ENCODE data around the gene GRAMD4.

Gene GRAMD4

DNA sequence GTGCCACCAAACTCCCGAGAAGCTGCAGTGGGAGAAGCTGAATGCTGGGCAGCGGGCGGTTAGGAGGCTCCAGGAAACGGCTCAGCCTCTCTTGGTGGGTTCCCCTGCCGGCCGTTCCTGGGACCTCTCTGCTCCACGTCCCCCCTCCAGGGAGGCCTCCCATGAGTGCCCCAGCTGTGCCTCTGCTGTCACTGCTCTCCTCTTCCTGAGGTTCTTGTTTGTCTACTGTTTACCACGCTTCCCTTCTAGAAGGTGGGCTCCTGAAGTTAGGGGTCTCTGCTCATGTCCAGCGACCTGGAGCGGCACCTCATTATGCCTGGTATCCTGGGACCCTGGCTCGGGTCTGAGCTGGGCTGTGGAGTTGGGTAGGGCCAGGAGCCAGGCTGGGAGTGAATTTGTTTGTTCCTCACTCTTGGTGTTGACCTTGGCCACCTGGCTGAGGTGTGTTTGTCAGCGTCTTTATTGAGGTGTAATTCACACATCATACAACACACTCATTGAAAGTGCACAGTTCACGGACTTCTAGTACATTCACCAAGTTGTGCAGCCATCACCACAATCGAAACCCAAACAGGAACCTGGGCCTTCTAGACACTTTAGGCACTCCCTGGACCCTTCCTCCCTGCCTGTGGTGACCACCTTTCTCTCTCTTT, 37.8 kb upstream of the GRAMD4 start:
- DNase-seq (ENCODE audit: low spot score): no peak

DNA sequence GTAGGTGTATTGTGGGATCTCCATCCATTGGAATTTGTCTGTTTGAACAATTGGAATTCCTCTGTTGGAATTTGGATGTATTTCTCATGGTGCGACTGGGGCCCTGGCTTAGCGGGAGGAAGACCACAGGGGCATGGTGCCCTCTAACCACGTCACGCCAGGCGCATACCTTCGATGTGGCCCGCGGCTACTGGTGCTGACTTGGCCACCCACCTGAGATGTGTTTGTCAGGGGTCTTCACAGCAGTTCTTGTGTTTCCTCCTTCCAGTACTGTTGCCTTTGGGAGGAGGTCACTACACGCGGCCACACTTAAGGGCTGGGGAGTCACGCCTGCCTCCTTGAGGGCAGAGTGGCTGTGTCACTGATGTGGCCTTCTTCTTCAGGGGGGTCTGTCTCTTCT, 36.6 kb upstream of the GRAMD4 start:
- DNase-seq (ENCODE audit: low spot score): no peak

DNA sequence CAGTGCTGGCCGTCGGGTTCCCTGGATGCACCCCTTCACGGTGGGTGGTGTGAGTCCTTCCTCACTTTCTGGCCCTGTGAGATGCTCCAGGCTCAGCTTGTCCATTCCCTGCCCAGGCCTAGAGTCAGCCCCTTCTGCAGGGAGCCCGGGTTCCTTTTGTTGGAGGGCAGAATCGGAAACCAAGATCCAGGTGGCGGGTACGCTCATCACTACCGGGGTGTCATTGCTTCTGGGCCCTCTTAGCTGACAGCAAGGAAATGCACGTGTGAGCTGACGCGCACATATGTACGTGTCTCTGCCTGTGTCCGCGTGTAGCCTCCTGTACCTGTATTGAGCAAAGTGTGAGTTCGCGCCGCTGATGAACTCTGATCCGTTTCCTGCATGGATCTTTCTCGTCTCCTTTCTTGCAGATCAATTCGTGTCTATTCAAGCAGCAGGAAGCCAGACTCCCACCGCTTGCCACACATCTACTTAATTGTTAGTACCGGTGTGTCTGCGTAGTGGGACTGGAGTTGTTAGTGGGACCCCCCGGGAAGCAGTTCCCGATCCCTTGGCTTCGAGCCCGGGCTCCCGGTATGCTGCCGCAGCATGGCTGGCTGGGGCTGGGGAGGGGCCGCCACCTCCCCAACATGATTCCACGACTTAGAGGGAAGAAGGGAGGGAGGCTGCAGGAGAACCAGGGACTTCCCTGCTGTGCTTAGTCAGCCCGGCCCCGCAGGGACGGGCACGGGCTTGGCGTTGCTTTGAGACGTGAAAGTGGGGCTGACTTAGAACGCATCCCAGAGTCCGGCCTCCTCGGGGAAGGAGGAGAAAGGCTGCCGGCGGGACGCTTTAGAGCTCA, 35.9 kb upstream of the GRAMD4 start:
- no peak for DNase-seq (ENCODE audit: low spot score)

DNA sequence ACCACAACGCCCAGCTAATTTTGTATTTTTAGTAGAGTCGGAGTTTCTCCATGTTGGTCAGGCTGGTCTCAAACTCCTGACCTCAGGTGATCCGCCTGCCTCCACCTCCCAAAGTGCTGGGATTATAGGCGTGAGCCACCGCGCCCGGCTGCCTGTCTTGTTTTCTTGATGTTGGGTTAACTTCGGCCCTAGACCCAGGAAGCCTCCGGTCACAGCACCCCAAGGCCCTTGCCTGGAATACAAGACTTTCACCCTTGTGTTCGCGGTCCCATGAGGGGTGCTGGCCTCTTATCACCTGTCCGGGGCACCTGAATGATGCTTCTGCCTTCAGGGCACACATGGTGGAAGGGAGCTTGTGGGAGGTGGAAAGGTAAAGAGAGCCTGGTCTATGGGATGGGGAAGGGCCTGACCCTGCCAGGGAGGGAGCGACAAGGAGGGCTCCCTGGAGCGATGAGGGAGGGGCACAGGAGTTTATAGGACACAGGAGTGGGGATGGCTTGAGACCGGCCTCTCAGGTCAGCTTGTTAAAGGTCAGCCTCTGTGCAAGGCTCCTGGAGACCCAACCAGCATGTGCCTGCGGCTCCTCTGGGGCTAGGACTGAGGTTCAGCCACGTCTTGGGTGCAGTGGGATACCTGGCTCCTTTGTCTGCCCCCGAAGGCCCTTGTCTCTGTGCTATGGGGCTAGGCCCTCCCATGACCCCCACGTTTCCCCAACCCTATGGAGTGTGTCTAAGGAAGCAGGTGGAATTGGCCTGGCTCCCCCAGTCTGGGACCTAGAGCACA, 34.7 kb upstream of the GRAMD4 start:
- no peak for DNase-seq (ENCODE audit: low spot score)

DNA sequence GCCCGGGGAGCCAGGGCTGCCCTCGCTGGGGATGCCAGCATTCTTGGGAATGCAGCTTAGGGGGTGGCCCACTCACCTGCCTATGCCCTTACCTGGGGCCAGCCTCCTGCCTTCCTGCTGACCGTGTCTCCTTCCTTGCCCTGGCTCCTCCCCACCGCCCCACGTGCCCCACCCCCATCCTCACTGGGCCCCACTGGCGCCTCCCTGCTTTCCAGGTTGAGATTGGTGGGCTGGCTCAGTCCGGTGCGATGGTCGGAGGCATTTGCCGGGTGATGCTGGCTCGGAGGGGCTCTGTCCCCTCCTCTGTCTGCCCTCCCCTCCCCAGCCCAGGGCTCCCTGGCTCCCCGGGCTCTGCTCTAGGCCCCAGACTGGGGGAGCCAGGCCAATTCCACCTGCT, 34.1 kb upstream of the GRAMD4 start:
- no peak for DNase-seq (ENCODE audit: low spot score)

DNA sequence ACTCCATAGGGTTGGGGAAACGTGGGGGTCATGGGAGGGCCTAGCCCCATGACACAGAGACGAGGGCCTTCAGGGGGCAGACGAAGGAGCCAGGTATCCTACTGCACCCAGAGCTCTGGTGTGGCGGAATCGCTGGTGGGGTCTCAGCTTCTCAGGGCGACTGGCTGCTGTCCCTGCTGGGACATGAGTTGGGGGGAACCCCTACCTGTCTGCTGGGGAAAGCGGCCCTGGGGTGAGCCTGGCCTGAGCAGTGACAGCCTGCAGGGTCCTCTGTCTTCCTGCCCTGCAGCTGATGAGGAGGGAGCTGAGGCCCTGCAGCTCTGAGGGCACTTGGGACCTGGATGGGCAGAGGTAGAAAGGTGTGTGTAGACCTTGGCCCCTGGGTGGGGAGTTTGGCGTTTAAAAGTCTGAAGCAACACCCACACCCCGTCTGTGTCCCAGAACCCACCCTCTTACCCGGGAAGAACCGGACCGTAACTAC, 33.6 kb upstream of the GRAMD4 start:
- no peak for DNase-seq (ENCODE audit: low spot score)

DNA sequence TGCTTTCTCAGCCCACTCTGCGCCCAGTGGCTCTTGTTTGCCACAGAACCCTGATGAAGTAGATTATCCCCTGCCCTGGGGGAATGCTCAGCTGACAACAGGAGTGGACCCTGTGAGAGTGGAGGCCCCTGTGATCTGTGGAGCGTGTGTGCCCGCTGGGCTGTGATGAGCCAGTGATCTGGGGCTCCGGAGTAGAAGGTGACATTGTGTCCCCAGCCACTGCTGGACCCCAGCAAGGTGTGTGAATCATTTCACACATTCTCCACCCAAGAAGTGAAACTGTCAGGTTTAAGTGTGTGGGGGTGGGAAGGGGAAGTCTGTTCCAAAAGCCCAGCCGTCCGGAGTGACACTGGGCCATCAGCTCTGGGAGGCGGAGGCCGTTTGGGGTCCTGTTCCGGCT, 33.1 kb upstream of the GRAMD4 start:
- DNase-seq (ENCODE audit: low spot score): no peak

DNA sequence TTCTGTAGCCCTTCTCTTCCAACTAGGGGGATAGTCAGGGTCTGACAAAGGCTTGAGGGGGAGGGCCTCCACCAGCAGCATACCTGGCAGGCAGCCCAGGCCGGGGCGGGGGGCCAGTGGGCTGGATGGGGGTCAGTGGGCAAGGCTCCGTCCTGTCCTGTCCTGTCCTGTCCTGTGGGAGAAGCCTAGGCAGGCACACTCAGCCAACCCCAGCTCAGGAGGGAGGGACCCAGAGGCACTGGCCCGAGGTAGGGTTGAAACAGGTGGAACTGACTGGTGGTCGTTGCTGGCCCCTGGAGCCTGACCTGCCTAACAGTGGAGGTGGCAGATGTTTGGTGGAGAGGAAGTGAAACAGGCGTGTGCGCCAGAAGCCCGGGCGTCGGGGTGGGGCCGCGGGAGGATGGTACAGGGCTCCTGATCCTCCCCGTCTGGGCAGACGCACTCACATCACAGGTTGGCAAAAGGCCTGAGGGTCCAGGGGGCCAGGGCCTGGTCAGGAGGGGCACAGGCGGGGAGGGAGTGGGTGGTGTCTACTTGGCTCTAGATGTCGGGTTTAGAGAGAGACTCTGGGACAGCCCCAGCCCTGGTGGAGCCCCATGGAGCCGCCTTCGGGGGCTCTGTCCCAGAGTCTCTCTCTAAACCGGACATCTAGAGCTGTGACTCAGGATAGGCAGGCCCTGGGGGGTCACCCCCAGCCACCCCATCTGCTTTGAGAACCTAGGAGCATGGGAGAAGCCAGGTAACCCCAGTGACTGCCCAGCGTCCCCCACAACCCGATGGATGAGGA, 32.5 kb upstream of the GRAMD4 start:
- no peak for DNase-seq (ENCODE audit: low spot score)

DNA sequence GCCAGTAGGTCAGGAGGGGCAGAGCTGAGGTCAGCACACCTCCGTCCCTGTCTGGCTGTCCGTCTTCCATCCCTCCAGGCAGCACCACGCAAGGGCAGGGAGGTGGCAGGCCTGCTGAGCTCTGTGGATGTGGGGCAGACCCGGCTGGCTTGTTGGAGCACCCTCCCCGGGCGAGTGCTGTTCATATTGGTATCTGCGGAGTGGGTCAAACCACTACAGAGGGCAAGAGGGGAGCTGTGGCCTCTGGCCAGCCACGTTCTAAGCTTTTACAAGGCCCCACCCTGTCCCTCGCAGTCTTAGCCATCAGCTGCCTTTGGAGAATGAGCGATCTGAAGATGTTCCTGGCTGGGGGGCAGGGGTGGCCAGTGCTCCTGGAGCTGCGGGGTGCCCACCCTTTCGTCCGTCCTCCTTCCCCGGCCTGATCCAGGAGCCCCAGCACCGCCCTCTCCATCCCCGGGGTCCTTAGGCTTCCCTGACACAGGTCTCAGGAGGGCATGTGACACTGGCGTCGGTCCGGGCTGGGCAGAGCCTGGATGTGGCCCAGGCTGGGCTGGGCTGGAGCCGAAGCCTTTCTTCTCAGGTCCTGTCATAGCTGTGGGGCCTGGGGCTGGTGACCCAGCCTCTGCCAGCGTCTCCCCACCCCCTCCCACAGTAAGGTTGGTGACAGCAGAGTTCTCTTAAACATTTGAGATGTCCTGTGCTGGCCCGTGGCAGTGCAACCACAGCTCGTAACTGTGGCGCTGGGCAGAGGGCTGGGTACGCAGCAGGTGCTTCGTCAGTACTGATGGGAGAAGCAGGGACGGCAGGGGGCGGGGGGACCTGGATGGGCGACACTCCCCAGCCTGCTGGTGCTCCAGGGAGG, 31.7 kb upstream of the GRAMD4 start:
- DNase-seq (ENCODE audit: low spot score): no peak

DNA sequence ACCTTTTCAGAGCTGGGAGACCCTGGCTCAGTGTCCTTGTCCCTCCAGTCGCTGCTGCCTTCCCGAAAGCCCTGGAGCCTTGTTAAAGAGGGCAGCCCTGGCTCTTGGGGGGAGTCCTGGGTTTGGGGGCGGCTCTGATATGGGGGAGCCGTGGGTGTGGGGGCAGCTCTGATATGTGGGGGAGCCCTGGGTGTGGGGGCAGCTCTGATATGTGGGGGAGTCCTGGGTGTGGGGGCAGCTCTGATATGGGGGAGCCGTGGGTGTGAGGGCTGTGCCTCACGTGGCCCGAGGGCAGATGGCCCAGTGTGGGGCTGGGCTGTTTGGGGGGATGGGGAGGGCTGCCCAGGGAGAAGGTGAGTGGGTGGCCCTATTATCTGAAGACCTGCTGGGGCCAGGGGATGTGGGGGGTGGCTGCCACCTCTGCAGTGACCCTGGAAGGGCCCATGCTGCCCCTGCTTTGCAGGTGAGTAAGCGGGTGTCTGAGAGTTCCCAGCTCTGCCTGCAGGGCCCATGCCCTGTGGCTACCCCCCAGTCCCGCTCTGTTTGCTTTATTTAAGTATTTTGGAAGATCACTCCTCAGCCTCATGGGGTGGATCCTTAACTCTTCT, 30.9 kb upstream of the GRAMD4 start:
- DNase-seq (ENCODE audit: low spot score): no peak

DNA sequence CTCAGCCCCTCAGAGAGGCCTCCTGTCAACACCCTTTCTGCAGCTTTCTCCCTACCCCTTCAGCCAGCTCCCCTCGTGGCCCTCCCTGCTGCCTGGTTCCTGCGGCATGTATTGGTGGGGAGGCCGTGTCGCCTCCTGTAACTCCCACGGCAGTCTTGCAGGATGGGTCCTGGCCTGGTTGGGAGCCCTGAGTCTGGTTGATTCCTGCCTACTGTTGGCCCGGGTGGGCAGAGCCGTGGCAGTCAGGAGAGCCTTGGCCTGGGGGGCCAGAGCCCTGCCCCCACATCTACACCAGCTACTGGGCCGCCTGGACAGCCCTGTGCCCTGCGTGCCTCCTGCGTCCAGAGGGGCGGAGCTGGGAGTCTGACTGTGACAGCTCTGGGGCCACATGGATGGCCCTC, 30.3 kb upstream of the GRAMD4 start:
- no peak for DNase-seq (ENCODE audit: low spot score)

DNA sequence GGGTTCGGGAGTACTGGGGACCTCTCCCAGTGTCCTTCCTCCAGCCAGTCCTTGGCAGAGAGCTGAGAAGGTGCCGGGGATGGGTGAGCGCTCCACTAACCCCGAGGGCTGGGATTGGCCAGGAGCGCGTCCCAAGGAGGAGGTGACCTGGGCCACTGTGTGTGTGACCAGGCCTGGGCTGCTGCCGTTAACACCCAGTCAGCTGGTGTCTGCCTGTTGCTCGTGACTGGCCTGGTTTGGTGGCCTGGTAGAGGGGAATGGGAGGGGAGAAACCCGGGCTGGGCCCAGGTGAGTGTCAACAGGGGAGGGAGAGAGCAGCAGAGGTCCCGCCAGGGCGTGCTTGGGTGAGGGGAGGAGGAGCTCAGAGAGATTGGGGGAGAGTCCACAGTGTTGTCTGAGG, 29.9 kb upstream of the GRAMD4 start:
- no peak for DNase-seq (ENCODE audit: low spot score)

DNA sequence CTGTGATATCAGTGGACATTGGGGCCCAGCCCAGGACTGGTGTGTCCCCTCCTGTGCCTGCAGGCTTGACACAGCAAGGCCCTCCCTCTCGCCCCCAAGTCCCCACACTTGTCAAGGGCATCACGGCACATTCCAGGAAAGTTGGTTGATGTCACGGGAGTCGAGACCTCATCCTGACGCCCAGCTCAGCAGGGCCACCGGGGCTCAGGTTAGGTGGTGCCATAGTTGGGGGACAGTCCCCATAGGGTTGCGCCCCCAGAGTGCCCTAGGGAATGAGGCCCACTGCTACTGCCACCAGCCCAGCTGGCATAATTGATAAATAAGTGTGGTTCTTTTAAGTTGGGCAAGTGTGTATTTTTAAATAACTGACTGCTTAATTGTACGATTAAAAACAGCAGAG, 28.3 kb upstream of the GRAMD4 start:
- no peak for DNase-seq (ENCODE audit: low spot score)

DNA sequence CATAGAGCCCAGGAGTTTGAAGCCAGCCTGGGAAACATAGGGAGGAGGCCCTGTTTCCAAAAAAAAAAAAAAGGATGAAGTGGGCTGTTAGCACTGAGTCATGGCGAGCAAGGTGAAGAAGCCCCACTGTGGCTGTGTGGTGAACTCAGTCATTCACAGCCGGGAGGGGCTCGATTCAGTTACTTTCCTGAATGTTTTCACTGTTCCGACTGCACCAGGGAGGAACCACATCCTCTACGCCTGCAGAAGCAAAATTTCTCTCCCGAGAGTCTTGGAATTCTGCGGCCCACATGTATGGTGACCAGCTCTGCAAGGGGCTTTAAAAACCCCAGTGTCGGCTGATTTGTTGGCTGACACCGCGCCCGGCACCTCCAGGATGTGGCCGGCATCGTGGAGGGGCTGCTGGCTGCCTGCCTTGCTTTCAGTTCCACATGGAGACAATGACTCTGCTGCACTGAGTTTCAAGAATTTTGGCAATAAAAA, 27.8 kb upstream of the GRAMD4 start:
- DNase-seq (ENCODE audit: low spot score): no peak

DNA sequence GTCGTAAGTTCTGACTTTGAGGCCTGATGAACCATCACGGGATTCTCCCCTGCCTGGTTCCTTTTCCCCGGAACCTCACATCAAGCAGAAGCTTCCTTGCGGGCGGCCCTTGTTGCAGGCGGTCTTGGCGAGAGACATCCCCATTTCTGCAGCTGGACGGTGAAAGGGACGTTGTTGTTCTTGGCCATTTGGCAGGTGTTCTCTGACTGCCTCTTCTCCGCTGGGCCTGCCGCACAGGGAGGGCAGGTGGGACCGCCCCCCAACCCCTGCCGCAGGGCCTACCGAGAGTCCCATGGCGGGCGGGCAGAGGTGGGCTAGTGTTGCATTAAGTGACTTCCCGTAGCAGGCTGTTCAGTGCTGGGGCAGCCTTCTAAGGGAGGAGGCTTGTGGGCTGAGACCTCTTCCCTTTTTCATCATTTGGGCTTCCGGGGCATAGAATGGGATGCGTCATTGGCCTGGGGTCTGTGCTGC, 26.9 kb upstream of the GRAMD4 start:
- DNase-seq (ENCODE audit: low spot score): no peak

DNA sequence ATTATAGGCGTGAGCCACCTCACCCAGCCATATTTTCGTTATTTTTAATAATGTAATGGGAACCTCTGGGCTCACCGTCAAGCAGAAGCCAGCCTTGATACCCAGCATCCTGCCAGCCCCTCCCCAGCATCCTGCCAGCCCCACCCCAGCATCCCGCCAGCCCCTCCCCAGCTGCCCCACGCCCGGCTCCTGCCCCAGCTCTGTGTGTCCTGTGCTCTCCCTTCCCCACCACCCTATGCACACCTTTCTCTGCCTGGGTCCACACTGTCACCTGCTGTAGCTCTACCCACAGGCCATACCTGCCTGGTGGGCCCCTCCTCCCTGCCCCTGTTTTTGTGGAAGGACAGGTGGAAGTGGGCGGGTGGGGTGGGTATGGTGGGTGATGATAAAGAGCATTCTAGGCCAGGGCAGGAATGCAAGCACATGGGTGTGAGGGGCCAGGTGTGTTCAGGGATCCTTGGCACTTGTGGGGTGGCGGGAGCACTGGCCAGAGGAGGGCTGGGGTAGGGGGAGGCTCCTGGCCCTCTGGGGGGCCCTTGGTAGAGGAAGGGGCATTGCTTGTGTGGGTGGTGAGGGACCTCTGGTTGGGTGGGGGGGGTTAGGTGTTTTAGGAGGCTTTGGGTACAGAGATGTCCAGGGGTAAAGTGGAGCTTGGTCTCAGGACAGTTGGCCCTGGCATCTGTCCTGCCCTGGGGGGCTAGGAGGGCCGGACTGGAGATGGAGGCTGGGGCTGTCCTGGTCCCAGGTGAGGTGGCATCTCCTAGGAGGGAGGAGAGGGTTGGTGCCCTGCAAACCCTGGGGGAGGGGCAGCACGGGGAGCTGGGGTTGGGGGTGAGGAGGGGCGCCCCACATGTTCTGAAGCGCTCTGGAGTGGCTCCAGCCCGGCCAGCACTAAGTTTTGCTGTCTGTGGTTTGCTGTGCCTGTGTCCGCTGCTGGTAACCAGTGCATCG, 25.9 kb upstream of the GRAMD4 start:
- no peak for DNase-seq (ENCODE audit: low spot score)

DNA sequence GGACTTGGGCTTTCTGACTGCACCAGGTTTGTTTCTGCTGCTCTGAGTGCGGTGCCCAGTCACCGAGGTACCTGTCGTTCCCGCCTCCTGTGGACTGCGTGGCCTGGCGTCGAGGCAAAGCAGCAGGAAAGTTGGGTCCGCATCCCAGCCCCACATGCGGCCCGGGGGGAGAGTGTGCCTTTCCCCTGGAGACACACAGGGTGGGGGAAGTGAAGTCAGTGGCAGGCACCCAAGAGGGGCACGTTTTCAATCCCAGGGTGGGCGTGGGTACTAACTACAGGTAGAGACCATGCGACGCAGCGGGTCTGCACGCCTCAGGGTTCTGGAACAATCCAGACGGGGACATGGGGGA, 25.3 kb upstream of the GRAMD4 start:
- no peak for DNase-seq (ENCODE audit: low spot score)

DNA sequence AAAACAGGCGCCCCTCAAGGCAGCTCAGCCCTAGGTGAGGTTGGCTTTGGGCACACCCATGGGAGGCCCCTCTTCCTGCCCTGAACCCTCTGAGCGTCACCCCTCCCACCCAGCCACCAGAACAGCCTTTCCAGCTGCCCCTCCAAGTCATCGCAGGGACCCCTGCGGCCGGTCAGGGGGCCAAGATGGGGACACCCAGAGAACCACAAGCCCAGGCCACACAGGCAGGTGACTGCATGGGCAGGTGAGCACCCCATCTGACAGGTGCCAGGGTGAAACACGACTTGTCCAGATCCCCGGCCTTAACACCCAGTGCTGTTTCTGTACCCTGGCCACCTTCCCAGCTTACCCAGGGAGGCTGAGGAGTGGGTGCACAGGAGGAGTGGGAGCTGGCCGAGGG, 24.6 kb upstream of the GRAMD4 start:
- DNase-seq (ENCODE audit: low spot score): no peak

DNA sequence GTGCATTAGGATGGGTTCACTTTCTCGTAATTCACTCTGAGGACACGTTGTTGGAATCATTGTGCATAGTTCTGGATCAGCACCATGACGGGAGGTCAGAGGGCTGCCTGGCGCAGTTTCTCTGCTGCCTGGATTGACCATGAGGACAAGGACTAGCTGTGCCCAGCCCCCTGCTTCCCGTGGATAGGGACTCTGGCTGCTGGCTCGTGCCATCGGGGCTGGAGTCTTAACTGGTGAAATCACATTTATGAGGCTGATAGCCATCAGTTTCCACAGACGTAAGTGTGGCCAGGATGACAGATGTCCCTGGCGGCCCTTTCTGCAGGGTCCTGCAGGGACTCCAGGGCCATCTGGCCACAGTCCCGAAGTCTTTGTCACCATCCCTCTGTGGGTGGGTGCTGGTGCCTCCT, 24.1 kb upstream of the GRAMD4 start:
- no peak for DNase-seq (ENCODE audit: low spot score)
